WTC11 (cell line): ENCODE results near the gene WWOX. TPM values are rescaled to one million over a fixed set of nuclear protein-coding genes. Genes with fewer than 3 reads are reported as not detected.

Source experiments
- ATAC-seq: fragments of 200-7000 bp; cut with Tn5 transposase; 2 replicates; pipeline ENCODE4 v1.10.0; 2021; ENCODE audit warnings: mild to moderate bottlenecking, moderate library complexity
- CTCF ChIA-PET: fragments of 300-600 bp; sonication (Branson Sonifier 250); formaldehyde crosslinking; loops from one replicate; lab custom pipeline; 2021; ENCODE audit warnings: antibody characterized with exemption; lab: Charles Lee
- POLR2A ChIA-PET: fragments of 350-600 bp; sonication (Branson Sonifier 250); formaldehyde crosslinking; loops from one replicate; lab custom pipeline; 2021; ENCODE audit warnings: antibody characterized with exemption; lab: Charles Lee
- DNase-seq: peaks from one replicate; pipeline ENCODE4 v3.0.0; 2021; ENCODE audit warnings: low spot score
- H3K27ac Mint-ChIP-seq: 2 replicates; pipeline ENCODE4 v1.8.0; 2021; ENCODE audit warnings: mixed read lengths
- H3K27me3 Mint-ChIP-seq: 2 replicates; pipeline ENCODE4 v1.8.0; 2021; ENCODE audit warnings: low read depth, mild to moderate bottlenecking, moderate library complexity, mixed read lengths
- H3K36me3 Mint-ChIP-seq: 2 replicates; pipeline ENCODE4 v1.8.0; 2021; ENCODE audit warnings: mixed read lengths
- H3K4me1 Mint-ChIP-seq: 2 replicates; pipeline ENCODE4 v1.8.0; 2022; ENCODE audit warnings: mixed read lengths
- H3K4me3 Mint-ChIP-seq: 2 replicates; pipeline ENCODE4 v1.8.0; 2021; ENCODE audit warnings: mild to moderate bottlenecking, moderate library complexity, mixed read lengths
- H3K9me3 Mint-ChIP-seq: 2 replicates; pipeline ENCODE4 v1.8.0; 2021; ENCODE audit warnings: mixed read lengths
- AR ChIP-seq: fragments of 250-450 bp; sonication (Bioruptor Pico); IDR thresholded peaks from 2 replicates; pipeline ENCODE4 v1.9.0; 2021; ENCODE audit warnings: mild to moderate bottlenecking
- ATF2 ChIP-seq: sonication (generic); formaldehyde crosslinking; IDR thresholded peaks from 2 replicates; pipeline ENCODE4 v1.8.1; 2022; ENCODE audit warnings: low read depth, missing genetic modification reagents, borderline replicate concordance
- ATF6 ChIP-seq: sonication (generic); formaldehyde crosslinking; IDR thresholded peaks from 2 replicates; pipeline ENCODE4 v1.8.1; 2023; ENCODE audit warnings: mild to moderate bottlenecking, missing genetic modification reagents
- CDX4 ChIP-seq: fragments of 250-450 bp; sonication (Bioruptor Pico); IDR thresholded peaks from 2 replicates; pipeline ENCODE4 v1.9.0; 2021; ENCODE audit warnings: moderate library complexity, mild to moderate bottlenecking, inconsistent platforms, borderline replicate concordance
- CREM ChIP-seq: sonication (generic); formaldehyde crosslinking; IDR thresholded peaks from 2 replicates; pipeline ENCODE4 v1.8.1; 2022; ENCODE audit warnings: mild to moderate bottlenecking, missing genetic modification reagents, moderate library complexity
- E2F1 ChIP-seq: sonication (generic); formaldehyde crosslinking; IDR thresholded peaks from 2 replicates; pipeline ENCODE4 v1.8.0; 2022; ENCODE audit warnings: mild to moderate bottlenecking, missing genetic modification reagents
- FOXP1 ChIP-seq: sonication (generic); formaldehyde crosslinking; IDR thresholded peaks from 2 replicates; pipeline ENCODE4 v1.8.0; 2022; ENCODE audit warnings: missing genetic modification reagents, mild to moderate bottlenecking, moderate library complexity, borderline replicate concordance
- GTF2I ChIP-seq: fragments of 250-450 bp; sonication (Bioruptor Pico); conservative IDR thresholded peaks from 2 replicates; pipeline ENCODE4 v1.4.0; 2021; ENCODE audit warnings: mild to moderate bottlenecking
- HMGXB4 ChIP-seq: sonication (generic); formaldehyde crosslinking; IDR thresholded peaks from 2 replicates; pipeline ENCODE4 v1.8.1; 2023; ENCODE audit warnings: mild to moderate bottlenecking, moderate library complexity, missing genetic modification reagents
- NR3C1 ChIP-seq: sonication (generic); formaldehyde crosslinking; conservative IDR thresholded peaks from 2 replicates; pipeline ENCODE4 v1.8.1; 2023; ENCODE audit warnings: low read depth, mild to moderate bottlenecking, missing genetic modification reagents
- SOX15 ChIP-seq: fragments of 250-450 bp; sonication (Bioruptor Pico); IDR thresholded peaks from 2 replicates; pipeline ENCODE4 v1.9.0; 2021; ENCODE audit warnings: mild to moderate bottlenecking
- SP1 ChIP-seq: sonication (generic); formaldehyde crosslinking; conservative IDR thresholded peaks from 2 replicates; pipeline ENCODE4 v1.8.1; 2022; ENCODE audit warnings: missing genetic modification reagents
- TEAD4 ChIP-seq: sonication (generic); formaldehyde crosslinking; IDR thresholded peaks from 2 replicates; pipeline ENCODE4 v1.8.0; 2022; ENCODE audit warnings: mild to moderate bottlenecking, missing genetic modification reagents
- USF1 ChIP-seq: sonication (generic); formaldehyde crosslinking; IDR thresholded peaks from 2 replicates; pipeline ENCODE4 v1.8.0; 2022; ENCODE audit warnings: mild to moderate bottlenecking, missing genetic modification reagents
- ZNF232 ChIP-seq: sonication (generic); formaldehyde crosslinking; IDR thresholded peaks from 2 replicates; pipeline ENCODE4 v1.8.0; 2022; ENCODE audit warnings: mild to moderate bottlenecking, missing genetic modification reagents
- ZNF416 ChIP-seq: fragments of 250-450 bp; sonication (Bioruptor Pico); IDR thresholded peaks from 2 replicates; pipeline ENCODE4 v1.9.0; 2021; ENCODE audit warnings: mild to moderate bottlenecking, inconsistent platforms
- ZNF423 ChIP-seq: fragments of 250-450 bp; sonication (Bioruptor Pico); IDR thresholded peaks from 2 replicates; pipeline ENCODE4 v2.1.2; 2022; ENCODE audit warnings: mild to moderate bottlenecking, moderate library complexity
- ZNF425 ChIP-seq: fragments of 250-450 bp; sonication (Bioruptor Pico); conservative IDR thresholded peaks from 2 replicates; pipeline ENCODE4 v1.9.0; 2021; ENCODE audit warnings: mild to moderate bottlenecking
- ZNF512 ChIP-seq: sonication (generic); formaldehyde crosslinking; IDR thresholded peaks from 2 replicates; pipeline ENCODE4 v1.8.1; 2022; ENCODE audit warnings: missing genetic modification reagents, borderline replicate concordance
- total RNA-seq: library from RNA; stranded (reverse); gene quantifications from 3 replicates; pipeline ENCODE4 v1.2.3, GENCODE V29; 2021

WWOX gene
- total RNA-seq, 1 experiment from 2014 or later = 15.7 TPM

GRCh38 chr16:78611318-78611717, 511.9 kb downstream of the WWOX start (continued):
- no peak for TF ChIP-seq ATF6 (CRISPR knock-in tag)
- no peak for TF ChIP-seq ZNF232
- no peak for TF ChIP-seq ZNF416 (CRISPR knock-in tag)
- TF ChIP-seq, all 79 proteins: peak for 0

GRCh38 chr16:78619811-78620210, 520.4 kb downstream of the WWOX start:
- DNase-seq (no peak), ATAC-seq (no peak)
- no peaks in the 10 kb centered on the region for H3K4me1 Mint-ChIP-seq
- H3K4me3 Mint-ChIP-seq = no peak overlapping the region
- peaks cover 13% of the 10 kb centered on the region for H3K36me3 Mint-ChIP-seq
- TF ChIP-seq GTF2I (CRISPR knock-in tag) (no peak), E2F1 (CRISPR knock-in tag) (no peak), ZNF425 (CRISPR knock-in tag) (no peak), USF1 (CRISPR knock-in tag) (no peak), SP1 (CRISPR knock-in tag) (no peak), CREM (CRISPR knock-in tag) (no peak), ATF2 (CRISPR knock-in tag) (no peak), AR (CRISPR knock-in tag) (no peak), NR3C1 (CRISPR knock-in tag) (no peak), FOXP1 (no peak), SOX15 (CRISPR knock-in tag) (no peak), ZNF512 (CRISPR knock-in tag) (no peak), ZNF423 (CRISPR knock-in tag) (no peak), HMGXB4 (no peak), CDX4 (CRISPR knock-in tag) (no peak), ATF6 (CRISPR knock-in tag) (no peak), TEAD4 (CRISPR knock-in tag) (no peak), ZNF416 (CRISPR knock-in tag) (no peak)
- no peaks in the 10 kb centered on the region for H3K27me3 Mint-ChIP-seq
- ChIA-PET POLR2A (no interaction called here), CTCF (no interaction called here)
- no peak overlapping the region for H3K27ac Mint-ChIP-seq
- peaks cover 22% of the 10 kb centered on the region for H3K9me3 Mint-ChIP-seq
